A549 (cell line): Measurements from ENCODE around the gene PNP. TPM values are rescaled to one million over a fixed set of nuclear protein-coding genes. Genes with fewer than 3 reads are reported as not detected.

ENCODE experiments used
- ATAC-seq, 2 experiments: fragments of 200-7000 bp in 1 of 2; fragments of >200 bp in 1 of 2; cut with Nextera tagmentation in 1 of 2; cut with Tn5 transposase in 1 of 2; 3 replicates each; pipeline versions ENCODE4 v1.8.0 to v1.9.1; 2018 to 2020; ENCODE audit warnings: mild to moderate bottlenecking in 1 of 2, moderate library complexity in 1 of 2
- CTCF ChIA-PET: fragments of 300-600 bp; sonication (Branson Sonifier 250); formaldehyde crosslinking; extraction: SDS; loops from one replicate; lab custom pipeline; 2021; ENCODE audit warnings: antibody characterized with exemption, inconsistent platforms; lab: Yijun Ruan, JAX
- POLR2A ChIA-PET: fragments of 350-600 bp; formaldehyde crosslinking; extraction: SDS; loops from one replicate; lab custom pipeline; 2021; ENCODE audit warnings: antibody characterized with exemption, inconsistent platforms; lab: Yijun Ruan, JAX
- DNase-seq, 2 experiments: peaks; one replicate each; pipeline versions ENCODE4 v3.0.0 to v3.0.0-alpha.2; 2011 to 2016; ENCODE audit warnings: low read depth in 1 of 2, low spot score in 1 of 2
- FAIRE-seq: peaks from 2 replicates; lab custom pipeline; 2011; peaks lifted over from hg19 to GRCh38; lab: Jason Lieb, UNC
- H3K27ac ChIP-seq, 2 experiments: fragments of >200 bp; sonication (Bioruptor Twin); formaldehyde crosslinking; 3 replicates each; pipeline ENCODE4 v1.5.1; 2016 to 2017
- H3K4me1 ChIP-seq: fragments of >200 bp; sonication (Bioruptor Twin); formaldehyde crosslinking; 3 replicates; pipeline ENCODE4 v1.6.1; 2016
- H3K4me2 ChIP-seq: fragments of >200 bp; sonication (Bioruptor Twin); formaldehyde crosslinking; 3 replicates; pipeline ENCODE4 v1.6.1; 2016
- H3K4me3 ChIP-seq: fragments of >200 bp; sonication (Bioruptor Twin); formaldehyde crosslinking; 3 replicates; pipeline ENCODE4 v1.5.1; 2016
- H3K9me3 ChIP-seq: fragments of >200 bp; sonication (Bioruptor Twin); formaldehyde crosslinking; 3 replicates; pipeline ENCODE4 v1.6.1; 2016
- CHD2 ChIP-seq: fragments of 150-350 bp; IDR thresholded peaks from 2 replicates; pipeline ENCODE4 v1.6.1; 2014; ENCODE audit warnings: low read length; ENCODE audit not compliant: partially characterized antibody
- EHMT2 ChIP-seq: fragments of 200-600 bp; sonication (generic); IDR thresholded peaks from 2 replicates; pipeline ENCODE4 v1.6.1; 2016; ENCODE audit warnings: antibody characterized with exemption, low read depth, mild to moderate bottlenecking, moderate library complexity
- FOSB ChIP-seq: fragments of 250-450 bp; sonication (Bioruptor Pico); IDR thresholded peaks from 2 replicates; pipeline ENCODE4 v1.5.0; 2020; ENCODE audit warnings: mild to moderate bottlenecking, moderate library complexity
- GATA3 ChIP-seq: IDR thresholded peaks from 2 replicates; pipeline ENCODE4 v1.6.1; 2012; ENCODE audit warnings: borderline replicate concordance
- HOXB13 ChIP-seq: fragments of 250-450 bp; sonication (Bioruptor Pico); IDR thresholded peaks from 2 replicates; pipeline ENCODE4 v1.5.0; 2020; ENCODE audit warnings: low read depth, mild to moderate bottlenecking, moderate library complexity
- KDM5A ChIP-seq: fragments of 200-600 bp; sonication (generic); IDR thresholded peaks from 2 replicates; pipeline ENCODE4 v1.6.1; 2016; ENCODE audit warnings: antibody characterized with exemption, mild to moderate bottlenecking
- NFE2L2 ChIP-seq: fragments of 150-350 bp; conservative IDR thresholded peaks from 2 replicates; pipeline ENCODE4 v1.6.1; 2014; ENCODE audit warnings: low read length
- NPAS2 ChIP-seq: fragments of 250-450 bp; sonication (Bioruptor Pico); IDR thresholded peaks from 2 replicates; pipeline ENCODE4 v1.8.0; 2022; ENCODE audit warnings: mild to moderate bottlenecking, moderate library complexity, borderline replicate concordance
- NR3C1 ChIP-seq: fragments of >200 bp; sonication (Bioruptor Twin); formaldehyde crosslinking; IDR thresholded peaks from 3 replicates; pipeline ENCODE4 v1.6.1; 2017
- PHF8 ChIP-seq: fragments of 200-600 bp; sonication (generic); IDR thresholded peaks from 2 replicates; pipeline ENCODE4 v1.6.1; 2016; ENCODE audit warnings: low read depth, mild to moderate bottlenecking, antibody characterized with exemption, moderate library complexity, borderline replicate concordance
- RNF2 ChIP-seq: fragments of 200-600 bp; sonication (generic); IDR thresholded peaks from 2 replicates; pipeline ENCODE4 v1.6.1; 2016; ENCODE audit warnings: low read depth, mild to moderate bottlenecking, antibody characterized with exemption, moderate library complexity, borderline replicate concordance
- SMC3 ChIP-seq: fragments of >200 bp; sonication (Bioruptor Twin); formaldehyde crosslinking; IDR thresholded peaks from 3 replicates; pipeline ENCODE4 v1.6.1; 2018; ENCODE audit warnings: inconsistent platforms
- SREBF2 ChIP-seq: fragments of 450-650 bp; IDR thresholded peaks from 2 replicates; pipeline ENCODE4 v1.6.1; 2014; ENCODE audit warnings: mild to moderate bottlenecking, moderate library complexity
- TFCP2L1 ChIP-seq: fragments of 250-450 bp; sonication (Bioruptor Pico); IDR thresholded peaks from 2 replicates; pipeline ENCODE4 v1.5.0; 2021; ENCODE audit warnings: mild to moderate bottlenecking
- WGBS: methylation state at CpG from one replicate; pipeline ENCODE4 v1.1.6; 2017; ENCODE audit errors: missing lambda C conversion rate; 5-methylcytosine and 5-hydroxymethylcytosine counted together
- polyA plus RNA-seq, 4 experiments: library from polyadenylated mRNA; depleted of rRNA in 3 of 4; stranded (reverse); fragments of >200 nt; fragmentation: RNase III in 1 of 4; extraction: RNeasy Plus Mini Kit Qiagen cat#74134 plus additional on column Dnase treatment in 1 of 4; gene quantifications; 2 replicates in 3 of 4; 3 replicates in 1 of 4; pipeline ENCODE4 v1.2.3, GENCODE V29; 2011 to 2017
- TF ChIP-seq, protein P1 (sequence below): IDR thresholded peaks from 2 replicates; pipeline ENCODE4 v1.6.1; 2012
- TF ChIP-seq, protein P2 (sequence below): IDR thresholded peaks from 2 replicates; pipeline ENCODE4 v1.6.1; 2012
- TF ChIP-seq, protein P3 (sequence below): fragments of 200-600 bp; sonication (generic); IDR thresholded peaks from 2 replicates; pipeline ENCODE4 v1.6.1; 2016; ENCODE audit warnings: antibody characterized with exemption, mild to moderate bottlenecking, moderate library complexity

The PNP gene
- polyA plus RNA-seq, 2 of the 4 experiments (the other 2 are of a cell fraction), result 95.9 to 111 TPM

DNA sequence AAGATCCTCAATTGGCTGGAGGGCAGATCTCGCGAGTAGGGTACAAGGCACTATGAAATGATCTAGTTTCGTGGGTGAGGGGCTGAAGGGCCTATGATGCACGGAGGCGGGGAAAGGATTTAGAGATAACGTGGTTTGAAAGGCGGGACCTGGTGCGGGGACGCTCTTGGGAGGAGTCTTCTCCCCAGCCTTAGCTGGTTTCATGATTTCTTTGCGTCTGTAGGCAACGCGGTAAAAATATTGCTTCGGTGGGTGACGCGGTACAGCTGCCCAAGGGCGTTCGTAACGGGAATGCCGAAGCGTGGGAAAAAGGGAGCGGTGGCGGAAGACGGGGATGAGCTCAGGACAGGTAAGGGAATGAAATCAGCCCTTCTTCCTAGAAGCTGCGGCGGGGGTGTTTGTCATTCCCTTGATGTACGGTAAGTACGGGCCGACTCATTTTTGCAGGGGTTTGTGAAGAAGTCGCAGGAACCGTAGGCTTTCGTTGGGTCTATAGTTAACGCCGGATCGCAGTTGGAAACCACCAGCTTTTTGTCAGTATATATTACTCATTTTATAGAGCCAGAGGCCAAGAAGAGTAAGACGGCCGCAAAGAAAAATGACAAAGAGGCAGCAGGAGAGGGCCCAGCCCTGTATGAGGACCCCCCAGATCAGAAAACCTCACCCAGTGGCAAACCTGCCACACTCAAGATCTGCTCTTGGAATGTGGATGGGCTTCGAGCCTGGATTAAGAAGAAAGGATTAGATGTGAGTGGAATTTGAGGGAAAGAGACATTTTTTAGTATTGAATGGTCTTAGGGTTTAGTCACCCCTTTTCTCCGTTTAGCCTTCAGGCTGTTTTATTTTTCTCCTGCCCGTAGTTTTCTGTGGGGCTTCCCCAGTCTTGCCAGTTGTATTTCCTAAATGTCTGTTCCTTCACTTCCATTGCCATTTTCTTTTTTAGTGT, 13.6 kb upstream of the PNP start:
- CTCF ChIA-PET, result interaction anchor here (0.7 to 1.8 kb wide), 10 partner anchors 8 to 228 kb away, joined by 3 to 7 read pairs (median 3); partner anchors contain the start of gene TEP1
- peak overlapping the region; percentile 93 for H3K4me2 ChIP-seq
- DNase-seq, result peak in 1 of 2 experiments; percentile 73

DNA sequence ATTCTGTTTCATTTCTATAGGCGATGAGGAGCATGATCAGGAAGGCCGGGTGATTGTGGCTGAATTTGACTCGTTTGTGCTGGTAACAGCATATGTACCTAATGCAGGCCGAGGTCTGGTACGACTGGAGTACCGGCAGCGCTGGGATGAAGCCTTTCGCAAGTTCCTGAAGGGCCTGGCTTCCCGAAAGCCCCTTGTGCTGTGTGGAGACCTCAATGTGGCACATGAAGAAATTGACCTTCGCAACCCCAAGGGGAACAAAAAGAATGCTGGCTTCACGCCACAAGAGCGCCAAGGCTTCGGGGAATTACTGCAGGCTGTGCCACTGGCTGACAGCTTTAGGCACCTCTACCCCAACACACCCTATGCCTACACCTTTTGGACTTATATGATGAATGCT, 12.2 kb upstream of the PNP start:
- Histone ChIP-seq H3K4me2 (peak overlapping the region; percentile 93; the same call in 2 of the 3 replicates), H3K9me3 (no peaks in the 10 kb centered on the region), H3K4me1 (peaks cover 32% of the 10 kb centered on the region), H3K4me3 (no peak overlapping the region), H3K27ac (no peak overlapping the region)
- 85% methylated on average over 13 of the region's 13 CpGs for WGBS
- ChIA-PET POLR2A (interaction anchor here (3.0 to 3.4 kb wide), 2 partner anchors 12 to 114 kb away, joined by 38 read pairs; partner anchors contain the start of genes PARP2 and PNP), CTCF (interaction anchor here (1.2 kb wide), 1 partner anchor 156 kb away, joined by 3 read pairs; no protein-coding TSS in a partner anchor)
- DNase-seq (no peak), ATAC-seq (no peak), FAIRE-seq (no peak)
- TF ChIP-seq SMC3 (no peak), SREBF2 (no peak), NR3C1 (no peak), NPAS2 (no peak), EHMT2 (no peak), RNF2 (no peak)
- TF ChIP-seq, protein P1, sequence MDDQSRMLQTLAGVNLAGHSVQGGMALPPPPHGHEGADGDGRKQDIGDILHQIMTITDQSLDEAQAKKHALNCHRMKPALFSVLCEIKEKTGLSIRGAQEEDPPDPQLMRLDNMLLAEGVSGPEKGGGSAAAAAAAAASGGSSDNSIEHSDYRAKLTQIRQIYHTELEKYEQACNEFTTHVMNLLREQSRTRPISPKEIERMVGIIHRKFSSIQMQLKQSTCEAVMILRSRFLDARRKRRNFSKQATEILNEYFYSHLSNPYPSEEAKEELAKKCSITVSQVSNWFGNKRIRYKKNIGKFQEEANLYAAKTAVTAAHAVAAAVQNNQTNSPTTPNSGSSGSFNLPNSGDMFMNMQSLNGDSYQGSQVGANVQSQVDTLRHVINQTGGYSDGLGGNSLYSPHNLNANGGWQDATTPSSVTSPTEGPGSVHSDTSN, result no peak
- TF ChIP-seq, protein P2, sequence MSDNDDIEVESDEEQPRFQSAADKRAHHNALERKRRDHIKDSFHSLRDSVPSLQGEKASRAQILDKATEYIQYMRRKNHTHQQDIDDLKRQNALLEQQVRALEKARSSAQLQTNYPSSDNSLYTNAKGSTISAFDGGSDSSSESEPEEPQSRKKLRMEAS, result no peak

More for the DNA sequence above, 13.6 kb upstream of the PNP start:
- Histone ChIP-seq H3K4me1 (peaks cover 32% of the 10 kb centered on the region), H3K4me3 (peak overlapping the region; percentile 73), H3K9me3 (no peaks in the 10 kb centered on the region), H3K27ac (peak overlapping the region; percentile 85 to 96)
- 2% methylated on average over 39 of the region's 39 CpGs for WGBS
- ATAC-seq (peak; percentile 78 to 84), FAIRE-seq (no peak)
- POLR2A ChIA-PET, result interaction anchor here (0.6 to 3.4 kb wide), 9 partner anchors 8 to 226 kb away, joined by 3 to 38 read pairs (median 5); partner anchors contain the start of genes PARP2, PNP and TEP1
- TF ChIP-seq EHMT2, result no peak
- no peak for TF ChIP-seq HOXB13 (CRISPR knock-in tag)
- TF ChIP-seq, protein P2, result peak; percentile 35; the same call in 1 of the 2 replicates
- TF ChIP-seq FOSB (CRISPR knock-in tag), result peak; percentile 55; the same call in 1 of the 2 replicates
- peak; percentile 63; the same call in 1 of the 2 replicates for TF ChIP-seq KDM5A
- TF ChIP-seq PHF8, result peak; percentile 65; the same call in 1 of the 2 replicates
- peak; percentile 82 for TF ChIP-seq CHD2
- 0 out of 2 replicates have a peak, but pooled peaks have one; percentile 18 for TF ChIP-seq TFCP2L1 (CRISPR knock-in tag)
- TF ChIP-seq, protein P3, sequence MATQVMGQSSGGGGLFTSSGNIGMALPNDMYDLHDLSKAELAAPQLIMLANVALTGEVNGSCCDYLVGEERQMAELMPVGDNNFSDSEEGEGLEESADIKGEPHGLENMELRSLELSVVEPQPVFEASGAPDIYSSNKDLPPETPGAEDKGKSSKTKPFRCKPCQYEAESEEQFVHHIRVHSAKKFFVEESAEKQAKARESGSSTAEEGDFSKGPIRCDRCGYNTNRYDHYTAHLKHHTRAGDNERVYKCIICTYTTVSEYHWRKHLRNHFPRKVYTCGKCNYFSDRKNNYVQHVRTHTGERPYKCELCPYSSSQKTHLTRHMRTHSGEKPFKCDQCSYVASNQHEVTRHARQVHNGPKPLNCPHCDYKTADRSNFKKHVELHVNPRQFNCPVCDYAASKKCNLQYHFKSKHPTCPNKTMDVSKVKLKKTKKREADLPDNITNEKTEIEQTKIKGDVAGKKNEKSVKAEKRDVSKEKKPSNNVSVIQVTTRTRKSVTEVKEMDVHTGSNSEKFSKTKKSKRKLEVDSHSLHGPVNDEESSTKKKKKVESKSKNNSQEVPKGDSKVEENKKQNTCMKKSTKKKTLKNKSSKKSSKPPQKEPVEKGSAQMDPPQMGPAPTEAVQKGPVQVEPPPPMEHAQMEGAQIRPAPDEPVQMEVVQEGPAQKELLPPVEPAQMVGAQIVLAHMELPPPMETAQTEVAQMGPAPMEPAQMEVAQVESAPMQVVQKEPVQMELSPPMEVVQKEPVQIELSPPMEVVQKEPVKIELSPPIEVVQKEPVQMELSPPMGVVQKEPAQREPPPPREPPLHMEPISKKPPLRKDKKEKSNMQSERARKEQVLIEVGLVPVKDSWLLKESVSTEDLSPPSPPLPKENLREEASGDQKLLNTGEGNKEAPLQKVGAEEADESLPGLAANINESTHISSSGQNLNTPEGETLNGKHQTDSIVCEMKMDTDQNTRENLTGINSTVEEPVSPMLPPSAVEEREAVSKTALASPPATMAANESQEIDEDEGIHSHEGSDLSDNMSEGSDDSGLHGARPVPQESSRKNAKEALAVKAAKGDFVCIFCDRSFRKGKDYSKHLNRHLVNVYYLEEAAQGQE, result peak; percentile 74
- no peak for TF ChIP-seq NFE2L2
- peak; percentile 4; the same call in 1 of the 2 replicates for TF ChIP-seq GATA3
